Measurements from ENCODE around the gene LRRC57. TPM values are rescaled to one million over a fixed set of nuclear protein-coding genes. Genes with fewer than 3 reads are reported as not detected.
"Not testable (repeated sequence)": the region's sequence is repeated elsewhere in the genome, so short reads cannot be mapped to it uniquely, and the experiment has no call there.

LRRC57 gene
- total and polyA plus RNA-seq, 8 donors, result 4.7 to 67.9 (median 11.3) TPM

DNA sequence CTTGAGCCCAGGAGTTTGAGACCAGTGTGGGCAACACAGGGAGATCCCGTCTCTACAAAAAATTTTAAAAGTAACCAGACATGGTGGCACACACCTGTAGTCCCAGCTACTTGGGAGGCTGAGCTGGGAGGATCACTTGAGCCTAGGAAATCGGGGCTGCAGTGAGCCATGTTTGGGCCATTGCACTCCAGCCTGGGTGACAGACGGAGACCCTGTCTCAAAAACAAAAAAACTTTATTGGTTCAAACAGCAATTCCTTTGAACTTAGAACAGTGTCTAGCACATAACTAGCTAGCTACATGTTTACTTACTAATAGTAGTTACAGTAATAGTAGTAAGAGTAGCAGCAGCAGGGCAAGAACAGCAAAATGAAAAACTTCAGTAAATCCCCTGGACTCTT is 10.1 kb upstream of the LRRC57 start:
- WGBS, 5 donors, result 91 to 98% (median 97%) methylated on average over 3 of the region's 3 CpGs

DNA sequence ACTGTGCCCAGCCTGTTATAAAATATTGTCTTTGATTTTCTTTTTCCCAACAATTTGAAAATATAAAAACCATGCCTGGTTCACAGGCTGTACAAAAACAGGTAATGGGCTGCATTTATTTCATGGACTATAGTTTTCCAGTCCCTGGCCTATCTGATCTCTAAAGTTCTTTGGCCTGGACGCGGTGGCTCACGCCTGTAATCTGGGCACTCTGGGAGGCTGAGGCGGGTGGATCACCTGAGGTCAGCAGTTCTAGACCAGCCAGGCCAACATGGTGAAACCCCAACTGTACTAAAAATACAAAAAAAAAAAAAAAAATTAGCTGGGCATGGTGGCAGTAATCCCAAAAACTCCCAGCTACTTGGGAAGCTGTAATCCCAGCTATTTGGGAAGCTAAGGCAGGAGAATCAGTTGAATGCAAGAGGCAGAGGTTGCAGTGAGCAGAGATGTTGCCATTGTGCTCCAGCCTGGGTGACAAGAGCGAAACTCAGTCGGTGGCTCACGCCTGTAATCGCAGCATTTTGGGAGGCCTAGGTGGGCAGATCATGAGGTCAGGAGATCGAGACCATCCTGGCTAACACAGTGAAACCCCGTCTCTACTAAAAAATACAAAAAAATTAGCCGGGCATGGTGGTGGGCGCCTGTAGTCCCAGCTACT is 8.1 kb upstream of the LRRC57 start:
- peaks cover 9 to 40% (median 37%) of the 10 kb centered on the region in 4 donors for H3K36me3 ChIP-seq
- H3K4me3 ChIP-seq; DNase-seq; intact Hi-C loops (cut with DNase I; ENCODE audit: low total_unique reads); H3K9me3 ChIP-seq; H3K27me3 ChIP-seq; H3K27ac ChIP-seq: not testable (repeated sequence)
- peaks cover 0 to 10% (median 4%) of the 10 kb centered on the region in 4 donors for H3K4me1 ChIP-seq
- WGBS, 5 donors, result 94 to 99% (median 96%) methylated on average over 9 to 12 of the region's 12 CpGs

More for the DNA sequence above, 10.1 kb upstream of the LRRC57 start:
- no peak overlapping the region for H3K4me3 ChIP-seq
- no peak overlapping the region for H3K27ac ChIP-seq
- no peak for DNase-seq
- H3K4me1 ChIP-seq, result peaks cover 0 to under 1% (median 0%) of the 10 kb centered on the region in 4 donors
- H3K27me3 ChIP-seq, result no peaks in the 10 kb centered on the region
- peaks cover 18 to 60% (median 58%) of the 10 kb centered on the region in 4 donors for H3K36me3 ChIP-seq
- no peaks in the 10 kb centered on the region for H3K9me3 ChIP-seq
- intact Hi-C loops (cut with DNase I; ENCODE audit: low total_unique reads), result no loop called here
- TF ChIP-seq CTCF (IDR thresholded peaks at IDR 0.05), result no peak
- no peak for TF ChIP-seq EP300 (IDR thresholded peaks at IDR 0.05)
- TF ChIP-seq POLR2AphosphoS5 (IDR thresholded peaks at IDR 0.05), result no peak
- TF ChIP-seq POLR2A (IDR thresholded peaks at IDR 0.05), result no peak

DNA sequence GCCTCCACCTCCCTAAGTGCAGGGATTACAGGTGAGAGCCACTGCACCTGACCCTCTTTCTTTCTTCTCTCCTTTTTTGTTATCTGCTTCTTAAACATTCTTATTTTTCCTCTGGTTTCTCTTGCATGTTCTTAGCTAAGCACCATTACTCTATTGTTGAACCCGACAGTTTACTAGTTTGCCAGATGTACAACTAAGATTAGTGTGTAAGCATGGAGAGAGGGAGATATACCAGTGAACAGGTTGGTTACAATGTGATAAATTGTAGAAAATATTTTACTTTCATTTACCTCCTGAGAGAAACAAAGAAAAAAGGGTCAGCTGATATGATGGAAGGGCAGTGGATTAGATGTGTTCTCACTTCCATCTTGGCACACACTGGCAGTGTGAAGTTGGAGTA is 5.0 kb upstream of the LRRC57 start:
- Histone ChIP-seq H3K36me3 (peaks cover under 1 to 9% (median 6%) of the 10 kb centered on the region in 4 donors), H3K27ac (no peak overlapping the region), H3K9me3 (no peaks in the 10 kb centered on the region), H3K4me1 (peaks cover 0 to 34% (median 16%) of the 10 kb centered on the region in 4 donors), H3K4me3 (no peak overlapping the region), H3K27me3 (no peaks in the 10 kb centered on the region)
- TF ChIP-seq POLR2A (IDR thresholded peaks at IDR 0.05) (no peak), CTCF (IDR thresholded peaks at IDR 0.05) (no peak)
- no peak for DNase-seq
- intact Hi-C loops (cut with DNase I; ENCODE audit: low total_unique reads), result no loop called here
- 40 to 74% (median 71%) methylated on average over 1 of the region's 1 CpG for WGBS, 5 donors

GRCh38 chr15:42549741-42550392 is 1.3 kb upstream of the LRRC57 start:
- Histone ChIP-seq H3K9me3 (no peaks in the 10 kb centered on the region), H3K36me3 (peaks cover 2 to 16% (median 11%) of the 10 kb centered on the region in 4 donors), H3K4me1 (peaks cover 18 to 58% (median 38%) of the 10 kb centered on the region in 4 donors), H3K4me3 (peak overlapping the region; percentile 74 to 99 (median 95)), H3K27ac (peak overlapping the region in 4 of 5 donors; percentile 86 to 96 (median 94)), H3K27me3 (no peaks in the 10 kb centered on the region)
- 68 to 74% (median 72%) methylated on average over 12 of the region's 12 CpGs for WGBS, 5 donors
- TF ChIP-seq POLR2A (IDR thresholded peaks at IDR 0.05) (no peak), EP300 (IDR thresholded peaks at IDR 0.05) (no peak), CTCF (IDR thresholded peaks at IDR 0.05) (no peak)
- DNase-seq, result no peak
- intact Hi-C loops (cut with DNase I; ENCODE audit: low total_unique reads), result no loop called here

Data from stomach (tissue), 9 donors.